Sigmoid colon (tissue), 7 donors: ENCODE results near the gene KRT5. TPM values are rescaled to one million over a fixed set of nuclear protein-coding genes. Genes with fewer than 3 reads are reported as not detected.

Experiments used
- DNase-seq: peaks from one replicate; pipeline ENCODE4 v3.0.0-alpha.2; 2019
- H3K27ac ChIP-seq, 4 donors: fragments of 200-600 bp; sonication (generic); one replicate each; pipeline ENCODE4 v1.5.1; 2016 to 2019; ENCODE audit warnings: mild to moderate bottlenecking in 1 of 4
- H3K27me3 ChIP-seq, 3 donors: fragments of 200-600 bp; sonication (generic); one replicate each; pipeline ENCODE4 v1.5.1; 2019; ENCODE audit warnings: mild to moderate bottlenecking in 1 of 3
- H3K36me3 ChIP-seq, 4 donors: fragments of 200-600 bp; sonication (generic); one replicate each; pipeline ENCODE4 v1.5.1; 2016 to 2019
- H3K4me1 ChIP-seq, 4 donors: fragments of 200-600 bp; sonication (generic); one replicate each; pipeline ENCODE4 v1.5.1; 2017 to 2019
- H3K4me3 ChIP-seq, 4 donors: fragments of 200-600 bp; sonication (generic); one replicate each; pipeline ENCODE4 v1.5.1; 2017 to 2019; ENCODE audit warnings: mild to moderate bottlenecking in 2 of 4, moderate library complexity in 1 of 4
- H3K9me3 ChIP-seq, 4 donors: fragments of 200-600 bp in 3 of 4; sonication (generic) in 3 of 4; one replicate each; pipeline versions ENCODE4 v1.5.1 to v1.6.1; 2013 to 2019
- CTCF ChIP-seq, 4 experiments: fragments of 450-650 bp in 3 of 4; fragments of 200-600 bp in 1 of 4; IDR thresholded peaks; one replicate each; pipeline ENCODE4 v1.5.1; 2016 to 2019; ENCODE audit warnings: antibody characterized with exemption in 4 of 4, mild to moderate bottlenecking in 3 of 4, moderate library complexity in 2 of 4
- EP300 ChIP-seq, 4 donors: sonication (generic); formaldehyde crosslinking; IDR thresholded peaks; one replicate each; pipeline ENCODE4 v1.6.1; 2017; ENCODE audit warnings: antibody characterized with exemption in 4 of 4
- POLR2A ChIP-seq, 2 donors: fragments of 450-650 bp; IDR thresholded peaks; one replicate each; pipeline ENCODE4 v1.6.1; 2016; ENCODE audit warnings: antibody characterized with exemption in 2 of 2, mild to moderate bottlenecking in 2 of 2, moderate library complexity in 2 of 2
- POLR2AphosphoS5 ChIP-seq, 4 donors: sonication (generic); formaldehyde crosslinking; IDR thresholded peaks; one replicate each; pipeline ENCODE4 v1.6.1; 2017; ENCODE audit warnings: antibody characterized with exemption in 4 of 4
- WGBS, 2 donors: extraction: QIAGEN DNeasy Blood & Tissue Kit; methylation state at CpG; one replicate each; pipeline ENCODE4 v1.1.7; 2013; 5-methylcytosine and 5-hydroxymethylcytosine counted together
- intact Hi-C: fragments of 100-400 bp; cut with DNase I; formaldehyde crosslinking; loops from one replicate; pipeline ENCODE4 v1.15.1; 2023
- polyA plus RNA-seq, 3 donors: library from polyadenylated mRNA; stranded (reverse); fragments of 200-250 nt; gene quantifications; one replicate each; pipeline ENCODE4 v1.2.3, GENCODE V29; 2013
- total RNA-seq, 4 donors: library from RNA; depleted of rRNA; stranded (reverse); fragments of >200 nt; gene quantifications; one replicate each; pipeline ENCODE4 v1.1.0, GENCODE V29; 2016
- donor health status: healthy with polysubstance abuse.
- donor health status: Bipolar disorder and iron deficiency.
- donor health status: healthy.

KRT5 gene
- total and polyA plus RNA-seq, 7 donors: 0.36 to 7.8 (median 1.1) TPM; not detected in 4

GRCh38 chr12:52533686-52534470 is 13.7 kb upstream of the KRT5 start:
- H3K36me3 ChIP-seq: no peaks in the 10 kb centered on the region
- peak overlapping the region in 2 of 4 donors; percentile 17 to 53 for H3K27ac ChIP-seq
- no peak overlapping the region for H3K4me3 ChIP-seq
- 77 to 83% methylated on average over 10 of the region's 10 CpGs for WGBS, 2 donors
- H3K27me3 ChIP-seq: no peaks in the 10 kb centered on the region
- H3K4me1 ChIP-seq: peaks cover 0 to 10% (median 4%) of the 10 kb centered on the region in 4 donors
- DNase-seq: peak; percentile 29
- intact Hi-C loops: no loop called here
- TF ChIP-seq CTCF (IDR thresholded peaks at IDR 0.05): no peak
- no peaks in the 10 kb centered on the region for H3K9me3 ChIP-seq

- DNase-seq: peak; percentile 37
- no peaks in the 10 kb centered on the region for H3K9me3 ChIP-seq
- H3K4me3 ChIP-seq: no peak overlapping the region
- no peaks in the 10 kb centered on the region for H3K36me3 ChIP-seq
- intact Hi-C loops: no loop called here
- no peak for TF ChIP-seq EP300 (IDR thresholded peaks at IDR 0.05)
- TF ChIP-seq POLR2AphosphoS5 (IDR thresholded peaks at IDR 0.05): no peak
- TF ChIP-seq CTCF (IDR thresholded peaks at IDR 0.05): no peak
- no peak for TF ChIP-seq POLR2A (IDR thresholded peaks at IDR 0.05)
- H3K27ac ChIP-seq: no peak overlapping the region
- 57 to 73% methylated on average over 4 of the region's 4 CpGs for WGBS, 2 donors
- H3K4me1 ChIP-seq: peaks cover 0 to 6% (median 3%) of the 10 kb centered on the region in 4 donors
- H3K27me3 ChIP-seq: no peaks in the 10 kb centered on the region
Measured at GRCh38 chr12:52532636-52533035, 12.4 kb upstream of the KRT5 start.

GRCh38 chr12:52531566-52532300 is 11.5 kb upstream of the KRT5 start:
- Histone ChIP-seq H3K36me3 (no peaks in the 10 kb centered on the region), H3K9me3 (no peaks in the 10 kb centered on the region), H3K27ac (no peak overlapping the region), H3K4me3 (no peak overlapping the region), H3K27me3 (no peaks in the 10 kb centered on the region), H3K4me1 (peaks cover 0 to 6% (median 3%) of the 10 kb centered on the region in 4 donors)
- TF ChIP-seq POLR2AphosphoS5 (IDR thresholded peaks at IDR 0.05) (no peak), POLR2A (IDR thresholded peaks at IDR 0.05) (no peak), CTCF (IDR thresholded peaks at IDR 0.05) (no peak), EP300 (IDR thresholded peaks at IDR 0.05) (no peak)
- intact Hi-C loops: no loop called here
- 64 to 76% methylated on average over 18 of the region's 18 CpGs for WGBS, 2 donors
- peak; percentile 61 for DNase-seq

- intact Hi-C loops: no loop called here
- 90 to 92% methylated on average over 2 of the region's 2 CpGs for WGBS, 2 donors
- Histone ChIP-seq H3K27me3 (no peaks in the 10 kb centered on the region), H3K4me3 (no peak overlapping the region), H3K4me1 (peaks cover 0 to 6% (median 3%) of the 10 kb centered on the region in 4 donors), H3K27ac (no peak overlapping the region), H3K36me3 (no peaks in the 10 kb centered on the region), H3K9me3 (no peaks in the 10 kb centered on the region)
- DNase-seq: no peak
- TF ChIP-seq POLR2A (IDR thresholded peaks at IDR 0.05): no peak
- TF ChIP-seq CTCF (IDR thresholded peaks at IDR 0.05): no peak
- TF ChIP-seq EP300 (IDR thresholded peaks at IDR 0.05): no peak
- TF ChIP-seq POLR2AphosphoS5 (IDR thresholded peaks at IDR 0.05): no peak
Measured at GRCh38 chr12:52530905-52531304, 10.7 kb upstream of the KRT5 start.
